HuH-7 (cell line): ENCODE measurements around the gene PTEN.
A peak's percentile ranks its signal among the peaks of the same experiment; 100 is the strongest.
"Not testable (repeated sequence)": the region's sequence is repeated elsewhere in the genome, so short reads cannot be mapped to it uniquely, and the experiment has no call there.

Experiments used
- DNase-seq: peaks from one replicate; pipeline ENCODE4 v3.0.0; 2011; ENCODE audit warnings: low spot score

PTEN gene

DNA sequence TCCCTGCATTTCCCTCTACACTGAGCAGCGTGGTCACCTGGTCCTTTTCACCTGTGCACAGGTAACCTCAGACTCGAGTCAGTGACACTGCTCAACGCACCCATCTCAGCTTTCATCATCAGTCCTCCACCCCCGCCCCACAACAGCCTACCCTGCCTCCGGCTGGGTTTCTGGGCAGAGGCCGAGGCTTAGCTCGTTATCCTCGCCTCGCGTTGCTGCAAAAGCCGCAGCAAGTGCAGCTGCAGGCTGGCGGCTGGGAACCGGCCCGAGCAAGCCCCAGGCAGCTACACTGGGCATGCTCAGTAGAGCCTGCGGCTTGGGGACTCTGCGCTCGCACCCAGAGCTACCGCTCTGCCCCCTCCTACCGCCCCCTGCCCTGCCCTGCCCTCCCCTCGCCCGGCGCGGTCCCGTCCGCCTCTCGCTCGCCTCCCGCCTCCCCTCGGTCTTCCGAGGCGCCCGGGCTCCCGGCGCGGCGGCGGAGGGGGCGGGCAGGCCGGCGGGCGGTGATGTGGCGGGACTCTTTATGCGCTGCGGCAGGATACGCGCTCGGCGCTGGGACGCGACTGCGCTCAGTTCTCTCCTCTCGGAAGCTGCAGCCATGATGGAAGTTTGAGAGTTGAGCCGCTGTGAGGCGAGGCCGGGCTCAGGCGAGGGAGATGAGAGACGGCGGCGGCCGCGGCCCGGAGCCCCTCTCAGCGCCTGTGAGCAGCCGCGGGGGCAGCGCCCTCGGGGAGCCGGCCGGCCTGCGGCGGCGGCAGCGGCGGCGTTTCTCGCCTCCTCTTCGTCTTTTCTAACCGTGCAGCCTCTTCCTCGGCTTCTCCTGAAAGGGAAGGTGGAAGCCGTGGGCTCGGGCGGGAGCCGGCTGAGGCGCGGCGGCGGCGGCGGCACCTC, at the start of gene PTEN, which contains the start of gene KLLN:
Gene PTEN, plus strand, starts transcription at position 573 of the 891 bp plus-strand sequence. CDS start 845 bp downstream, outside the sequence.
Gene KLLN, minus strand, starts transcription at position 481 of the 891 bp plus-strand sequence. CDS start 1,046 bp downstream, outside the sequence.
- DNase-seq = peak; percentile 77

DNA sequence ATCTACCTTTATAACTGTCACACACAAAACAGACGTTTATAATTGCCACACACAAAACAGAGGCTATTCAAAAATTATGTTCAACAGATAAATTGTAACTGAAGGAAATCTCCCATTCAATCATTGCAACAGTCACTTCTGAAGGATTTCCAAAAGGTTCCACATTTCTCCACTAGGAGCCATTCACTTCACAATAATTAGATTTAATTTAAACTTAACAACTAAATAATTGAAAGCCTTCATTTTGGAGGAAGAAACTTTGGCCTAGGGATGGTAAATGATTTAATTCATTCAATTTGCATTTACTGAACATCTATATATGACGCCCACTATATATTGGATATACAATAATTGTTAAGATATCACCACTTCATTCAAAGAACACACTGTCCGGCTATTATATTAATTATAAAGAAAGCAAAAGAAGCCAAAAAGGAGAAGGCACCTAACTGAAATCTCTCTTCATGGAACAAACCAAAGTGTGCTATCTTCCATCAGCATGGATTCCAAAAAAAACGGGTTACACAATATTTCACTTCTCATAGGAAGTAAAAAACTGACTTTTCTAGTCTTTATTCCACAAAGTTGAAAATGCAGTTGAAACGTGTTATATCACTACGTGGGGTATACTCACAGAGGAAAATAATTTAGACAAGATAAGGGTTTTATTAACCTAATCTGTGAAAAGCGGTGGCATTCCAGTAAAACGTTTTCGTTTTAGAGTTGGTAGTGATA, 47.1 kb upstream of the PTEN start:
- no peak for DNase-seq

DNA sequence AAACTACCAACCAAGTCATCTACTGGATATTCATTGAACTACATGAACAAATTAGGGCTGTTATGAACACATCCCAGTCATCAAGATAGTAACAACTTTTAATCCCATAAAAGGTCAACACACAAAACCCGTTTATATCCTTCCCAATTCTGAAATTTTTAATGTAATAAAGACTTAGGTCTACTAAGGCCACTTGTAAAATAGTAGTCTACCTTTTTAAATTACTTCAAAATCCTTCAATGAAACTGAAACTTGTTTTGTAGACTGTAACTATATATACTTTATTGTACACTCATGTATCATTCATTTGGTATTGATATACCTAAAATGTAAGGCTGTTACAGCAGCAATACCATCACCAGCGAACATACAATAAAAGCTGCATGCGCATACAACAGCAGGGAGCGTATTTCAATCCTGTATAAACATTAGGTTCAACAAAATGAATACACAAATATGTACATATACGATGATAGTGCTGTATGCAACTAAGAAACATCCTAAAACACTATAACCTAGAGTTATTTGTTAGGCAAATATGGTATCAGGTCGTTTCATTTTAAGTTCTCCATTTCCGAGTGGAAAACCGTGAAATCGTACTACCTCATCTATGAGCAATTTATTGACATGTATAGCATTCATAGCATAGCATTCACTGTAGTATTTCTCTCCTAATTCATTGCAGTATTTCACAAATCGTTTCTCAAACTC, 46.4 kb upstream of the PTEN start:
- no peak for DNase-seq

DNA sequence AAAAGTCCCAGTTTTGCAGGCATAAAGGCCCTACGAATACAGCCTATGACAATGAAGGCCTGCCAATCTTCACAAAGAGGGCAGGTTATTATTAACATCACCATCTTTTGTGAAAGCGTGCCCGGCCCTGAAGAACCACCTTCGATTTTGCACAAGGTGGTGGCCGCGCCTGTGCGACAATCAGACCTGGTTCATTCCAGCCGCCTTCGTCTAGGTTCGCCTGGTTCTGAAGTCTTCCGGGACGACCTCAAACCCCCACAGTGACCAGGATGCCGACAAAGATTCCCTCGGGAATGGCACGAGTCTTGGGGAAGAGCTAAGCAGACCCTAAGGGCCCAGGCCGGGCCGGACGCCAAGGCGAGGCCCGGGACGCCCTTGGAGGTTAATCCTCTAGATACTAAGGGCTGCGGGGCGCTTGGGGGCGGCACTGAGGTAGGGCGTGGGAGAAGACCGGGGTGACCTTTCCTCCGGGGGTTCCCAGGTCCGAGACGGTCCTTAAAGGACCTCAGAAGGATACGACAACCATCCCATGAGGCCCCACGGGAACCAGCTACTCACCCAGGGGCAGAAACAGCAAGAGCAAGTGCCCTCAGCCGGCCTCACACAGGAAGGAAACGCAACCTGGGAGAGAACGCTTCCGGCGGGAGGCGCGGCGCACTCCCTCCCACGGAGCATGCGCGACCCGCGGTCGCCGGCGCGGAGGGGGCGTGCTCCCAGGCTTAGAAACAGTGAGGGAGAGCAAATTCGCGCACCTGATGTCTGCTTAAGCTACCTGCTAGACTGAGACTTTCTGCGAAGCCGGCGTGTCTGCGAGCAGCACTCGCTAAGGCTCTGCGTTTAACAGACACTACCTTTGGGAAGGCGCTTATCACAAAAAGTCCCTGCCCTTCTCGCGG, 45.6 kb upstream of the PTEN start, which contains the start of gene ATAD1:
Gene ATAD1, minus strand, starts transcription at position 618 of the 896 bp plus-strand sequence. CDS start 3,627 bp downstream, outside the sequence.
- peak; percentile 80 for DNase-seq

DNA sequence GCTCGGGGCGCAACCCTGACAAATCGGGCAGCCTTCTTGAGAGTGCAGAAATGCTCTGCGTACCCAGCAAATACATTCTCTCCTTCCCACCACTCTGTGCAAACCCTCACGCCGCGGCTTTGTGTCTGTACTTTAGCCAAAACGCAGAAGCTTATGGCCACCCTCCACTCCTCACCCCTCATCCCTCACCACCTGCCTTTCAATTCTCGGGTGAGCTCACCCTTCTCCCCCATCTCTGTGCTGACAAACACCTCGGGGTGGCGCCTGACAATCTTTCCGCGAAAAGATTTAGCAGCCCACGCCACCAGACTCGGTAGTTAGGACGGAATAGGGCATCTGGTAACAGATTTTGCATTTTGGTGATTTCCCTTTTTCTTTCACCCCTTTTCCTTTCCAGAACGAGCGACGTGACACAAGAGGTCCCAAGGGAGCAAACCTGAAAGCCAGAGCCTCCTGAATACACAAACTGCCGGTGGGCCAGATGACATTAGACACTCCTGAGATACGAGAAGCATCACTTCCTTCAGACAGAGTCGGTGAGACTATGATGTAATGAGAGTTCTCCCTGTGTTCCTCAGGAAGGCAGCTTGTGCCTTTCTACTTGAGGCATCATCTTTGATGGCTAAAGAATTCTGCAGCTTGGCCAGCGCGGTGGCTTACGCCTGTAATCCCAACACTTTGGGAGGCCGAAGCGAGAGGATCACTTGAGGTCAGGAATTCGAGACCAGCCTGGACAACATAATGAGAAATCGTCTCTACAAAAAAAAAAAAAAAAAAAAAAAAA, 44.7 kb upstream of the PTEN start:
- DNase-seq = peak; percentile 8

DNA sequence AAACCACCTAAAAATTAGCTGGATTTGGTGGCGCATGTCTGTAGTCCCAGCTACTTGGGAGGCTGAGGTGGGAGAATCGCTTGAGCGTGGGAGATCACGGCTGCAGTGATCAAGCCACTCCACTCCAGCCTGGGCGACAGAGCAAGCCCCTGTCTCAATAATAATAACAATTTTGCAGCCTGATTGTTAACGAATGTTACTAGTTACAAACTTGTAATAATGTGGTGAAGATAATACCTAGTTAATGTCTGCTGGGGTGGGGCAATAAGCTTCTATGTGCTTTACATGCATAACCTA, 44.2 kb upstream of the PTEN start:
- DNase-seq = no peak

DNA sequence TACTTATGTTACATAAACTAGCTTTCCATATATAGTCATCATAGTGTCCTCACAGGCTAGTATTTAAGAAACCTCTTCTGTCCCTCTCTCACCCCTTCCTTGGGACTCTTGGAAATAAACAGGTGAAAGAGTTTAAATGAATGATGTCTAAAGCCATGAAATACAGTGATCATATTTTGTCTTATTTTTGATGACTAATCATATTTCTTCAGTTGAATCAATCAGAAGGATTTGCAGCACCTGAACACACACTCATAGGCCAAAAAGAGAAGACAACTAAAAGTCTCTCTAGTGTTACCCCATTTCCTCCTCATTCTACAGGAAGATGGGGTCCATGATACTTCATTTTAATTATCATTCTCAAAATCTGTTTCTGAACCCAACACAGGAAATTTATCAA, 36.8 kb upstream of the PTEN start:
- DNase-seq = no peak

DNA sequence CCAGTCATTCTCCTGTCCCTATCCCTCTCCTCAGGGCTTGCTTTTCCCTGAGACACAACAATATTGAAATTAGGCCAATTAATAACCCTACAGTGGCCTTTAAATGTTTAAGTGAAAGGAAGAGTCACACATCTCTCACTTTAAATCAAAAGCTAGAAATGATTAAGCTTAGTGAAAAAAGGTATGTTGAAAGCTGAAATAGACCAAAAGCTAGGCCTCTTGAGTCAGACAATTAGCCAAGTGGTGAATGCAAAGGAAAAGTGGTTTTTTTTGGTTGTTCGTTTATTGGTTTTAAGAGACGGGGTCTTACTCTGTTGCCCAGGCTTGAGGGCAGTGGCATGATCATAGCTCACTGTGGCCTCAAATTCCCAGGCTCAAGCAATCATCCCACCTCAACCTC, 35.7 kb upstream of the PTEN start:
- DNase-seq = no peak

DNA sequence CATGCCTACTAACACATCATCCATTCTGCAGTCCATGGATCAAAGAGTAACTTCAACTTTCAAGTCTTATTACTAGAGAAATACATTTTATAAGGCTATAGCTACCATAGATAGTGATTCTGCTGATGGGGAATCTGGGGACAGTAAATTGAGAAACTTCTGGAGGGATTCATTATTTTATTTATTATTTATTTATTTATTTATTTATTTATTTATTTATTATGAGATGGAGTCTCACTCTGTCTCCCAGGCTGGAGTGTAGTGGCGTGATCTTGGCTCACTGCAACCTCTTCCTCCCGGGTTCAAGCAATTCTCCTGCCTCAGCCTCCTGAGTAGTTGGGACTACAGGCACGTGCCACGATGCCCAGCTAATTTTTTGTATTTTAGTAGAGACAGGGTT, 34.4 kb upstream of the PTEN start:
- DNase-seq = not testable (repeated sequence)

DNA sequence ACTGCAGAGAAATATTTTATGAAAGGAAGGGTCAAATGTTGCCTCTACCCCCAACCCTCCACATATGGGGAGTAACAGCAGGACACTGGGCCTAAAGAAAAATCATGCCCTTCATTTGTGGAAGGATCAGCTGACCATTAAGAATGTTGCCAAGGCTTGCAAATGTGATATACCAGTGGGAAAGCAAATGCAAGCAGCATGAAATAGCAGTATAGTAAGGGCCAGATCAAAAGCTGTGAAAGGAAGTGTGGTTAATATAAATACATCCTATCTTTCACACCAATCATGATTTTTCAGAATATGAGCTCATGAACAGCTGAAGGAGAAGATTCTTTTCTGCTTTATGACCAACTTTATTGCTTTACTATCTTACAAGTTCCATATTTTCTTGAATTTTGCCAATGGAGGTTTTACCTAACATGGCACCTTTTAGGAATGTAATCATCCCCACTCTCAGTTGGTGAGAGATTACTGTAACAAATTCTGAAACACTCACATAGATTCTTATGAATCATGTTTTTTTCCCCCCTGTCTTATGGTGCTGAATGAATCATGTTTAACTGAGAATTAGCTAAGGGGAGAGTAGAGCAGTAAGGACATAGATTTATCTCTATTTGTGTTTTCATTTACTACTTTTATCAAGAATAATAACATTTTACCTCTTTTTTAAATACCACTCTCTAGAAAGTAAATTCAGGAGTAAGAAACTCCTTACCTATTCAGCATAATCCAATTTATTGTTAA, 33.3 kb upstream of the PTEN start:
- no peak for DNase-seq

DNA sequence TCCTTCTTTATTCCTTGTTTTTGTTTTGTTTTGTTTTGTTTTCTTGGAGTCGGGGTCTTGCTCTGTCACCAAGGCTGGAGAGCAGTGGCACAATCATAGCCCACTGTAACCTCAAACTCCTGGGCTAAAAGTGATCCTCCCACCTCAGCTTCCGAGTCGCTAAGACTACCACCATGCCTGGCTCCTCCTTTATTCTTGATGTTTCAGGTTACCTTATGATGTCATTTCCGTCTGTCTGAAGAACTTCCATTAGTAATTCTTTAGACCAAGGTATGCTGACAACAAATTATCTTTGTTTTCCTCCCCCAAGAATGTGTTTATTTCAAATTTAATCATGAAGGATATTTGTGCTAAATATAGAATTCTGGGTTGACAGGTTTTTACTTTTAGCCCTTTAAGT, 27.3 kb upstream of the PTEN start:
- DNase-seq = no peak

DNA sequence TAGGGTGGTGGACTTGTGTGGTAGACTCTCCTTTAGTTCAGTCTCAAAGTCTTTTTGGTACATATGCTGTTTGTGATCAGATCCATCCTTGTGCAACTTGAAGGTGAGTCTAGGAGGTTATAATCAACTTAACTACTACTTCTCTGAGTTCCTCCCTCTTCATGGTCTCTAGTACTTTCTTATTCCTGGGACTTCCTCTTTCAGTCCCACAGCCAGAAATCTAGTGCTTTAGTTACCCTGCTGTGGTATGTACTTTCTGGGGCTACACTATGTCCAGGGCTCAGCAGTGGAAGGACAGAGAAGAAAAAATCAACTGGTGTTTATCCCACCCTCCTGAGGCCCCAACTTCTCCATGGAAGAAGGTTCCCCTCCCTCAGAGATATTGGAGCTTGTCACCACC, 26.0 kb upstream of the PTEN start:
- DNase-seq = no peak

DNA sequence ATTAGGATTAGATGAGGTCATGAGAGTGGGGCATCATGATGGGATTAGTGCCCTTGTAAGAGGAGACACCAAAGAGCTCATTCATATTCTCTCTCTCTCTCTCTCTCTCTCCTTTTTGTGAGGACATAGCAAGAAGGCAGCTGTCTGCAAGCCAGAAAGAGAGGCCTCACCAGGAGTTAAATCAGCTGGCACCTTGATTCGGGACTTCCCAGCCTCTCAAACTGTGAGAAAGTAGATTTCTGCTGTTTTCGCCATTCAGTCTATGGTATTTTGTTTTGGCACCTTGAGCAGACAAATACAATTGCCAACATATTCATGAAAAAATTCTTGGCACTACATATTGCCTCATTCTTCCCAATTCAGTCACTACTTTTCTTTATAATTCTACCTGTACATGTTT, 24.8 kb upstream of the PTEN start:
- DNase-seq = no peak

DNA sequence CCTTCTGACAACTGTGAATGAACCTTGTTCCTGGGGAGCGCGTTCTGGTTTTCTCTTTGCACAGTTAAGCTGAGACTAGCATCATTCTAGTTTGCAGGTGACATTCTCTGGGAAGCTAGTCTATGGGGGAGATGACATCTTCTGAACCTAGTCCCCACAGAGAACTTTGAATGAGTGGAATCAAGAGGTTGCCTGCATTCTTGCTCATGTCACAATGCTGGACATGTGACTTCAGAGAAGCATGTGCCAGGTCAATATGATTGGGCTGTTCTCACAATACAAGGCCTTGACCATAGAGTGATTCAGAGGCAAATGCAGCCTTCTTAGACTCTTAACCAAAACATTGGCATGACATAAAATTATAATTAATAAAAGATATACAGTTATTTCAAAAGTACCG, 22.2 kb upstream of the PTEN start:
- no peak for DNase-seq

DNA sequence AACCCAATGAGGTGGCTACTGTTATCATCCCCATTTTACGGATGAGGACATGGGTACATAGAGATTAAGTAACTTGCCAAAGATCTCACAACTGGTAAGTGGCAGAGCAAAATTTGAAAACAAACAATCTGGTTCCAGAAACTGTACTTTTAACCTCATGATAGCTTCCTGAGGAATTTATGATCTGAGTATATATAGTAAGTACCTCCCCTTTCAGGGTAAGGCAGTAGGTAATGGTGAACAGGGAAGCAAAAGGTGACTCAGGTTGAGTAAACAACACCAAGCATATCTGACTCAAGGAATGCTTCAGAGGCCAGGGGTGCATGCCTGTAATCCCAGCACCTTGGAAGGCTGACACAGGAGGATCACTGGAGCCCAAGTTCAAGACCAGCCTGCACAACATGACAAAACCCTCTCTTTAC, 21.2 kb upstream of the PTEN start:
- DNase-seq = no peak

DNA sequence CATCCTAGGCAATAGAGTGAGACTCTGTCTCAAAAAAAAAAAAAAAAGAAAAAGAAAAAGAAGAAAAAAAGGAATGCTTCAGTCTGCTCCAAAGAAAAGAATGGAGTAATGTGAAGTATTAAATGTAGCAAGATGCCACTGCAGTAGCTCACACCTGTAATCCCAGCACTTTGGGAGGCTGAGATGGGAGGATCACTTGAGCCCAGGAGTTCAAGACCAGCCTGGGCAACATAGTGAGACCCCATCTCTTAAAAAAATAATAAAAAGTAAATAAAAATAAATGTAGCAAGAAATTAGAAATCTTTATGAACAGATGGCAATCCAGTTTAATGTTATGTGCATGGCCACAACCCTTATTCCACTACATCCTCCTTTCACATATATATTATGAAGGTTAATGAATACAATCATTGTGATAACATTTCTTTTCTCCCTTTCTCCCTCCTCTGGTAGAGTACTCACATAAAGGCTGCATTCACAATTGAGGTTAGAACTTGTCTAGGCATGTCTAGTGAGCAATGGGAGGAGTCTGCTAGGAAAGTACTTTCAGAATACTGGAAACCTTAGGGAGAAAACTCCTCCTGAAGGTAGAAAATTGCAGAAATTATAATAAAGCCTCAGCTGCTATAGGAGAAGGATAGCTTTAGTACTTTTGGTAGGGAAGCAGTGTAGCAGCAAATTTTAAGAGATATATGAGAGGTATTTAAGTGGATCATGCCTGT, 20.5 kb upstream of the PTEN start:
- no peak for DNase-seq

DNA sequence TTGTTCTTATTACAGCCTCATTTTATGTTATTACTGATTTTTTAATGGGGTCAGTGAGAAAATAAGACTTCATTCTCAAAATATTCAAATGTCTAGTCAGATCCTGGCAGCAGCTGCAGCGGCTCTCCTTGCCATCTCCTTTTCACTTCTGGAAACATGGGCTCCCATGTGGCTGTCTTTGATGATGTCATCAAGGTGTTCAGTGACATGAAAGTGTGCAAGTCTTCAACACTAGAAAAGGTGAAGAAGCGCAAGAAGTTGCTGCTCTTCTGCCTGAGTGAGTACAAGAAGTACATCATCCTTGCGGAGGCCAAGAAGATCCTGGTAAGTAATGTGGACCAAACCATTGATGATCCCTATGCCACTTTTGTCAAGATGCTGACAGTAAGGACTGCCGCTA, 19.7 kb upstream of the PTEN start:
- DNase-seq = no peak

DNA sequence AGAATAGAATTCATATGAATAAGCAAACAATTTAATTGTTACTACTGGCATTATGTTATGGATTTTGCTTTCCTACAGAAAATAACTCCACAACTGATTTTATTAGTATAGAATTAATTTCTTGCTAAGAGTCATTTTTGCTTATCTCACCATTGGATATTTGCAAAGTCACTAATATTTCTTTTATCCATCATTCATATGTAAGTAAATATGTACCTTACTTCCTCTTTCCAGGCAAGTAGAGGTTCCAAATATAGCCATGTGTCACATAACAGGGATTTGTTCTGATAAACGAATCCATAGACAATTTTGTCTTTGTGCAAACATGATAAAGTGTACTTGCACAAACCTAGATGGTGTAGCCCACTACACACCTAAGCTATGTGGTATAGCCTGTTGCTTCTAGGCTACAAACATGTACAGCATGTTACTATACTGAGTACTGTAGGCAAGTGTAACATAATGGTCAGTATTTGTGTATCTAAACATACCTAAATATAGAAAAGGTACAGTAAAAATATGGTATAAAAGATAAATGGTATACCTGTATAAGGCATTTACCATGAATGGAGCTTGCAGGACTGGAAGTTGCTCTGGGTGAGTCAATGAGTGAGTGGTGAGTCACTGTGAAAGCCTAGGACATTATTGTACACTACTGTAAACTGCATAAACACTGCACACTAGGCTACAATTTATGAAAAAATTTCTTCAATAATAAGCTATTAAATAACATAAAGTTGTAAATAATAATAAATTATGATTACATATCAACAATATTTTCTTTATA, 18.4 kb upstream of the PTEN start:
- no peak for DNase-seq

DNA sequence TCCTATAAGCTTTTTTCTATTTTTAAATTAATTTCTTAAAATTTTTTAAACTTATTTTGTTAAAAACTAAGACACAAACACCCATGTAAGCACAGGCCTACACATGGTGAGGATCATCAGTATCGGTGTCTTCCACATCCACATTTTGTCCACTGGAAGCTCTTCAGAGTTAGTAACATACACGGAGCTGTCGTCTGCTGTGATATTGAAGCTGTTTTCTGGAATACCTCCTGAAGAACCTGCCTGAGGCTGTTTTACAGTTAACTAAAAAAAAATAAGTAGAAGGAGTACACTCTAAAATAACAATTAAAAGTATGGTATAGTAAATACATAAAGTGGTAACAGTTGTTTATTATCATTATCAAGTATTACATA, 17.8 kb upstream of the PTEN start:
- no peak for DNase-seq
